ENCODE measurements around the gene TAMALIN.

Gene TAMALIN

GRCh38 chr12:52042706-52043385 lies 36.1 kb downstream of the TAMALIN start:
- no peaks in the 10 kb centered on the region for H3K4me1 ChIP-seq (ENCODE audit: control insufficient read depth, low read depth, low read length)
- DNase-seq: no peak

GRCh38 chr12:52043386-52044212 lies 36.9 kb downstream of the TAMALIN start:
- Histone ChIP-seq H3K4me3 (ENCODE audit: low read length) (no peak overlapping the region), H3K4me1 (ENCODE audit: control insufficient read depth, low read depth, low read length) (no peaks in the 10 kb centered on the region), H2AK5ac (ENCODE audit: low read length) (no peak overlapping the region), H3K4me2 (ENCODE audit: low read length) (no peak overlapping the region), H2BK120ac (ENCODE audit: low read depth, low read length) (no peak overlapping the region), H4K5ac (ENCODE audit: low read length) (no peak overlapping the region), H2BK5ac (ENCODE audit: low read length) (no peak overlapping the region), H2BK15ac (replicated peaks; ENCODE audit: low read depth) (no peak overlapping the region), H3K79me1 (ENCODE audit: low read length) (peaks cover 9% of the 10 kb centered on the region), H4K8ac (ENCODE audit: low read depth, low read length) (no peak overlapping the region), H3K56ac (ENCODE audit: low read length) (no peak overlapping the region), H3K79me2 (ENCODE audit: control insufficient read depth, insufficient read depth, low read length) (no peaks in the 10 kb centered on the region), H3K36me3 (ENCODE audit: control insufficient read depth, insufficient read depth, low read length) (no peaks in the 10 kb centered on the region), H3K9ac (ENCODE audit: low read length) (no peak overlapping the region), H3K27ac (ENCODE audit: low read depth, low read length) (no peak overlapping the region), H3K23ac (ENCODE audit: low read length) (no peak overlapping the region), H3K4ac (ENCODE audit: low read depth, low read length) (no peak overlapping the region), H3K18ac (ENCODE audit: low read length) (no peak overlapping the region), H3K27me3 (ENCODE audit: insufficient read depth, low read length, poor library complexity) (no peaks in the 10 kb centered on the region)
- no CpG with 5 or more reads among the region's 21 CpGs for WGBS (ENCODE audit: extremely low coverage, insufficient coverage, low lambda C conversion rate)
- DNase-seq: no peak

More at GRCh38 chr12:52042706-52043385, 36.1 kb downstream of the TAMALIN start:
- H2BK15ac ChIP-seq (replicated peaks; ENCODE audit: low read depth): no peak overlapping the region
- H3K4me3 ChIP-seq (ENCODE audit: low read length): no peak overlapping the region
- H3K27me3 ChIP-seq (ENCODE audit: insufficient read depth, low read length, poor library complexity): no peaks in the 10 kb centered on the region
- H3K23ac ChIP-seq (ENCODE audit: low read length): no peak overlapping the region
- no peak overlapping the region for H4K5ac ChIP-seq (ENCODE audit: low read length)
- H3K56ac ChIP-seq (ENCODE audit: low read length): no peak overlapping the region
- WGBS (ENCODE audit: extremely low coverage, insufficient coverage, low lambda C conversion rate): no CpG with 5 or more reads among the region's 8 CpGs
- H3K36me3 ChIP-seq (ENCODE audit: control insufficient read depth, insufficient read depth, low read length): no peaks in the 10 kb centered on the region
- no peak overlapping the region for H3K27ac ChIP-seq (ENCODE audit: low read depth, low read length)
- no peak overlapping the region for H2BK120ac ChIP-seq (ENCODE audit: low read depth, low read length)
- H3K9ac ChIP-seq (ENCODE audit: low read length): no peak overlapping the region
- no peak overlapping the region for H4K8ac ChIP-seq (ENCODE audit: low read depth, low read length)
- H2AK5ac ChIP-seq (ENCODE audit: low read length): no peak overlapping the region
- H3K4me2 ChIP-seq (ENCODE audit: low read length): no peak overlapping the region
- peaks cover 9% of the 10 kb centered on the region for H3K79me1 ChIP-seq (ENCODE audit: low read length)
- H3K4ac ChIP-seq (ENCODE audit: low read depth, low read length): no peak overlapping the region
- no peak overlapping the region for H2BK5ac ChIP-seq (ENCODE audit: low read length)
- H3K18ac ChIP-seq (ENCODE audit: low read length): no peak overlapping the region
- no peaks in the 10 kb centered on the region for H3K79me2 ChIP-seq (ENCODE audit: control insufficient read depth, insufficient read depth, low read length)

GRCh38 chr12:52044292-52044983 lies 37.7 kb downstream of the TAMALIN start:
- DNase-seq: no peak

GRCh38 chr12:52045794-52046199 lies 39.1 kb downstream of the TAMALIN start:
- H3K36me3 ChIP-seq (ENCODE audit: control insufficient read depth, insufficient read depth, low read length): no peaks in the 10 kb centered on the region
- no peak overlapping the region for H3K56ac ChIP-seq (ENCODE audit: low read length)
- H3K18ac ChIP-seq (ENCODE audit: low read length): no peak overlapping the region
- no peak overlapping the region for H3K4me2 ChIP-seq (ENCODE audit: low read length)
- H3K79me2 ChIP-seq (ENCODE audit: control insufficient read depth, insufficient read depth, low read length): no peaks in the 10 kb centered on the region
- H3K27me3 ChIP-seq (ENCODE audit: insufficient read depth, low read length, poor library complexity): no peaks in the 10 kb centered on the region
- H3K27ac ChIP-seq (ENCODE audit: low read depth, low read length): no peak overlapping the region
- DNase-seq: no peak
- H3K4me3 ChIP-seq (ENCODE audit: low read length): no peak overlapping the region
- no peak overlapping the region for H4K5ac ChIP-seq (ENCODE audit: low read length)
- WGBS (ENCODE audit: extremely low coverage, insufficient coverage, low lambda C conversion rate): no CpG with 5 or more reads among the region's 4 CpGs
- H2BK120ac ChIP-seq (ENCODE audit: low read depth, low read length): no peak overlapping the region
- H3K9ac ChIP-seq (ENCODE audit: low read length): no peak overlapping the region
- no peak overlapping the region for H4K8ac ChIP-seq (ENCODE audit: low read depth, low read length)
- H3K79me1 ChIP-seq (ENCODE audit: low read length): no peaks in the 10 kb centered on the region
- no peak overlapping the region for H2BK5ac ChIP-seq (ENCODE audit: low read length)
- no peak overlapping the region for H3K4ac ChIP-seq (ENCODE audit: low read depth, low read length)
- no peak overlapping the region for H3K23ac ChIP-seq (ENCODE audit: low read length)
- H3K4me1 ChIP-seq (ENCODE audit: control insufficient read depth, low read depth, low read length): peaks cover 4% of the 10 kb centered on the region
- no peak overlapping the region for H2BK15ac ChIP-seq (replicated peaks; ENCODE audit: low read depth)
- H2AK5ac ChIP-seq (ENCODE audit: low read length): no peak overlapping the region

More at GRCh38 chr12:52044292-52044983, 37.7 kb downstream of the TAMALIN start:
- no peak overlapping the region for H4K8ac ChIP-seq (ENCODE audit: low read depth, low read length)
- H2BK120ac ChIP-seq (ENCODE audit: low read depth, low read length): no peak overlapping the region
- H3K4me1 ChIP-seq (ENCODE audit: control insufficient read depth, low read depth, low read length): no peaks in the 10 kb centered on the region
- H3K79me1 ChIP-seq (ENCODE audit: low read length): peaks cover 7% of the 10 kb centered on the region
- no peak overlapping the region for H2BK5ac ChIP-seq (ENCODE audit: low read length)
- H3K9ac ChIP-seq (ENCODE audit: low read length): no peak overlapping the region
- H3K27ac ChIP-seq (ENCODE audit: low read depth, low read length): no peak overlapping the region
- no peaks in the 10 kb centered on the region for H3K36me3 ChIP-seq (ENCODE audit: control insufficient read depth, insufficient read depth, low read length)
- H4K5ac ChIP-seq (ENCODE audit: low read length): no peak overlapping the region
- no peak overlapping the region for H3K56ac ChIP-seq (ENCODE audit: low read length)
- H2AK5ac ChIP-seq (ENCODE audit: low read length): no peak overlapping the region
- WGBS (ENCODE audit: extremely low coverage, insufficient coverage, low lambda C conversion rate): no CpG with 5 or more reads among the region's 18 CpGs
- no peaks in the 10 kb centered on the region for H3K27me3 ChIP-seq (ENCODE audit: insufficient read depth, low read length, poor library complexity)
- H3K79me2 ChIP-seq (ENCODE audit: control insufficient read depth, insufficient read depth, low read length): no peaks in the 10 kb centered on the region
- H3K18ac ChIP-seq (ENCODE audit: low read length): no peak overlapping the region
- no peak overlapping the region for H3K4me3 ChIP-seq (ENCODE audit: low read length)
- no peak overlapping the region for H3K23ac ChIP-seq (ENCODE audit: low read length)
- H3K4ac ChIP-seq (ENCODE audit: low read depth, low read length): no peak overlapping the region
- no peak overlapping the region for H2BK15ac ChIP-seq (replicated peaks; ENCODE audit: low read depth)
- H3K4me2 ChIP-seq (ENCODE audit: low read length): no peak overlapping the region

GRCh38 chr12:52046859-52047258 lies 40.1 kb downstream of the TAMALIN start:
- peaks cover 7% of the 10 kb centered on the region for H3K4me1 ChIP-seq (ENCODE audit: control insufficient read depth, low read depth, low read length)
- no peak overlapping the region for H3K4ac ChIP-seq (ENCODE audit: low read depth, low read length)
- H3K27me3 ChIP-seq (ENCODE audit: insufficient read depth, low read length, poor library complexity): no peaks in the 10 kb centered on the region
- H3K79me2 ChIP-seq (ENCODE audit: control insufficient read depth, insufficient read depth, low read length): no peaks in the 10 kb centered on the region
- H4K8ac ChIP-seq (ENCODE audit: low read depth, low read length): no peak overlapping the region
- H2AK5ac ChIP-seq (ENCODE audit: low read length): no peak overlapping the region
- H2BK120ac ChIP-seq (ENCODE audit: low read depth, low read length): no peak overlapping the region
- no peaks in the 10 kb centered on the region for H3K36me3 ChIP-seq (ENCODE audit: control insufficient read depth, insufficient read depth, low read length)
- no peak overlapping the region for H3K23ac ChIP-seq (ENCODE audit: low read length)
- no peak overlapping the region for H3K4me2 ChIP-seq (ENCODE audit: low read length)
- H3K79me1 ChIP-seq (ENCODE audit: low read length): no peaks in the 10 kb centered on the region
- H2BK15ac ChIP-seq (replicated peaks; ENCODE audit: low read depth): no peak overlapping the region
- no peak overlapping the region for H3K56ac ChIP-seq (ENCODE audit: low read length)
- no CpG with 5 or more reads among the region's 7 CpGs for WGBS (ENCODE audit: extremely low coverage, insufficient coverage, low lambda C conversion rate)
- no peak overlapping the region for H3K27ac ChIP-seq (ENCODE audit: low read depth, low read length)
- H3K9ac ChIP-seq (ENCODE audit: low read length): no peak overlapping the region
- no peak overlapping the region for H3K18ac ChIP-seq (ENCODE audit: low read length)
- no peak for DNase-seq
- H3K4me3 ChIP-seq (ENCODE audit: low read length): no peak overlapping the region
- H2BK5ac ChIP-seq (ENCODE audit: low read length): no peak overlapping the region
- H4K5ac ChIP-seq (ENCODE audit: low read length): no peak overlapping the region

Data from mesendoderm (in vitro differentiated cells).